ENCODE measurements around the gene ZNF598.

ZNF598 gene

DNA sequence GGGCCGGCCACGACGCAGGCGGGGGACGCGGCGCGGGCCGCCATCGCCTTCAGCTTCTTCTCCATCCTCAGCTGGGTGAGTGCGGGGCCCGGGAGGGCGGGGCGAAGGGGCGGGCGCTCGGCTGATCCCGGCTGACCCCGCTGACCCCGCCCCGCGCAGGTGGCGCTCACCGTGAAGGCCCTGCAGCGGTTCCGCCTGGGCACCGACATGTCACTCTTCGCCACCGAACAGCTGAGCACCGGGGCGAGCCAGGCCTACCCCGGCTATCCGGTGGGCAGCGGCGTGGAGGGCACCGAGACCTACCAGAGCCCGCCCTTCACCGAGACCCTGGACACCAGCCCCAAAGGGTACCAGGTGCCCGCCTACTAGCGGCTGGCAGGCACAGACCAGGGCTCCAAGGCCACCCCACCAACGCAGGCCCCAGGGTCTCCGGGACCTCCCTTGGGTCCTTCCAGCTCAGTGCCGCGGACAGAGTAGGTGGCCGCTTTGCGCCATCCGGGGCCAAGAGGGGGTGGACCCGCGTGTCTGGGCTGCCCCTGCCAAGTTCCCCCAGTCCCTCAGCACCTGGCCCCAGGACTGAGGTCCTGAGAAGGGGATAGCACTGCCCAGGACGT, 16.8 kb downstream of the ZNF598 start:
- Histone ChIP-seq H3K4me1 (peaks cover 0 to 35% (median 30%) of the 10 kb centered on the region in 4 donors), H3K36me3 (peaks cover 2 to 12% (median 7%) of the 10 kb centered on the region in 3 donors), H3K27me3 (peaks cover 3 to 48% of the 10 kb centered on the region in 2 donors), H3K27ac (no peak overlapping the region), H3K4me3 (peak overlapping the region in 1 of 2 donors; percentile 42), H3K9me3 (no peaks in the 10 kb centered on the region)
- DNase-seq: no peak
- no peak for TF ChIP-seq CTCF (IDR thresholded peaks at IDR 0.05)
- intact Hi-C loops (cut with DNase I; ENCODE audit: low total_unique reads): no loop called here

GRCh38 chr16:1991948-1992703, 17.5 kb downstream of the ZNF598 start:
- H3K27me3 ChIP-seq: peaks cover 3 to 48% of the 10 kb centered on the region in 2 donors

GRCh38 chr16:1991588-1991947, 18.1 kb downstream of the ZNF598 start:
- H3K4me3 ChIP-seq: peak overlapping the region; percentile 41 to 42
- peaks cover 0 to 35% (median 30%) of the 10 kb centered on the region in 4 donors for H3K4me1 ChIP-seq
- no peak for DNase-seq
- H3K27me3 ChIP-seq: peaks cover 3 to 48% of the 10 kb centered on the region in 2 donors
- no peaks in the 10 kb centered on the region for H3K9me3 ChIP-seq
- no peak for TF ChIP-seq CTCF (IDR thresholded peaks at IDR 0.05)
- peaks cover under 1 to 14% (median 1%) of the 10 kb centered on the region in 3 donors for H3K36me3 ChIP-seq
- H3K27ac ChIP-seq: no peak overlapping the region
- intact Hi-C loops (cut with DNase I; ENCODE audit: low total_unique reads): no loop called here

More at GRCh38 chr16:1991948-1992703, 17.5 kb downstream of the ZNF598 start:
- Histone ChIP-seq H3K9me3 (no peaks in the 10 kb centered on the region), H3K4me1 (peaks cover 0 to 35% (median 30%) of the 10 kb centered on the region in 4 donors), H3K4me3 (peak overlapping the region; percentile 41 to 42), H3K36me3 (peaks cover 0 to 14% (median 4%) of the 10 kb centered on the region in 3 donors), H3K27ac (no peak overlapping the region)
- intact Hi-C loops (cut with DNase I; ENCODE audit: low total_unique reads): no loop called here
- peak; percentile 90 to 92 for DNase-seq
- no peak for TF ChIP-seq CTCF (IDR thresholded peaks at IDR 0.05)

DNA sequence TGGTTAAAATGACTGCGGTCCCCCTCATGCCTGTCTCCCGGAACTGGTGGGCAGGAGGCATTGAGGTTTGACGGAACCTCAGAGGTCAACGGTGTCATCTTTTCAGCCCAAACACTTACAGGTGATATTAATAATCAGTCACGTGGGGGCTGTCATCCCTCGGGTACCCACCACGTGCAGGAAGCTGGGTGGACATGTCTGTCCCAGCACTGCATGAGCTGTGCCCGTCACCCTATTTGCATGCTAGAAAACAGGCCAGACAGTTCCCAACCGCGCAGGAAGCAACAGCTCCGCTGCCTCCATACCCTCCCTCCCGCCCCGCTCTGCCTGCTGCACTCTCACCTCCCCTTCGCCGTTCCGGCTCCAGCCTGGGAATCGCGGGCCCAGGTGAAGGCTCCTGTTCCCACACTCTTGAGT, 18.5 kb downstream of the ZNF598 start:
- no peak for DNase-seq
- Histone ChIP-seq H3K27me3 (peaks cover 3 to 48% of the 10 kb centered on the region in 2 donors), H3K9me3 (no peaks in the 10 kb centered on the region), H3K27ac (no peak overlapping the region), H3K4me1 (peaks cover 0 to 35% (median 30%) of the 10 kb centered on the region in 4 donors), H3K4me3 (no peak overlapping the region), H3K36me3 (peaks cover 5 to 17% (median 5%) of the 10 kb centered on the region in 3 donors)
- intact Hi-C loops (cut with DNase I; ENCODE audit: low total_unique reads): no loop called here
- TF ChIP-seq CTCF (IDR thresholded peaks at IDR 0.05): no peak

GRCh38 chr16:1990351-1991134, 19.1 kb downstream of the ZNF598 start:
- peaks cover 9 to 23% (median 11%) of the 10 kb centered on the region in 3 donors for H3K36me3 ChIP-seq
- TF ChIP-seq CTCF (IDR thresholded peaks at IDR 0.05): no peak
- DNase-seq: no peak
- peaks cover 0 to 39% (median 30%) of the 10 kb centered on the region in 4 donors for H3K4me1 ChIP-seq
- intact Hi-C loops (cut with DNase I; ENCODE audit: low total_unique reads): no loop called here
- no peaks in the 10 kb centered on the region for H3K9me3 ChIP-seq
- no peak overlapping the region for H3K27ac ChIP-seq
- H3K4me3 ChIP-seq: no peak overlapping the region
- peaks cover 3 to 48% of the 10 kb centered on the region in 2 donors for H3K27me3 ChIP-seq

All from tibial artery (tissue), 4 donors.